Measurements from ENCODE around the gene IL12A.

IL12A gene

DNA sequence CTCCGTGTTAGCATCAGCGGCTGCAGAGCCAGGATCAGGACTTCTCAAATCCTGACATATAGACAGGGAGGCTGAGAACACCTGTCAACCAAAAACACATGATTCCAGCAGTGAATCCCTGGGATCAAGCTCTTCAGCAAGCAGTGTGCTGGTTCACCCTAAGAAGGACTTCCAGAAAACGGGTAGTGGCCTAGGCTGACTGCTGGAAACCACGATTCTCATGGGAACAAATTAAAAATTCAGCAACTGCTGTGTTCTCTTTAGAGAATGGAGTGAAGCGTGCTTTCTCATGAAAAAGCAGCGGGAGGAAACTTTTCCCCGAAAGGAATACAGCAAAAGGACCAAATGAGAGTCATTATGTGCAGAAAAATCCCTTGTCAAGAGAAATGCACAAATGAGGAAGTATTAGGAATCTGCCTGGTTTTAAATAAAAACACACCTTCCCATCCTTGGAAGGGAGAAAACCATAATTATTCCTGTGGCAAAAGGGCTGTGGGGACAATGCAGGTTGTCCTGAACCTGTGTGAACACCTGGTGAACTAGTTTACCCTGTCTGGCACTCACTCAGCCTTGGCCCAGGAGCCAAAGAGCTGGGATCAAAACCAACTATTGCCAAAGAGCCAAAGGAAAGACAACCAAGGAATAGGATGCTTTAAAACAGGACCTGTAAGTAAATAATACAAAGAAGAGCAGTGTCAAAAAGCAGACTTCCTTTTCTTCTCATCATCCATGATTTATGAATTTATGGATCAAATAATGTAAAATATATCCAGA, 13.4 kb downstream of the IL12A start:
- TF ChIP-seq, protein P1, sequence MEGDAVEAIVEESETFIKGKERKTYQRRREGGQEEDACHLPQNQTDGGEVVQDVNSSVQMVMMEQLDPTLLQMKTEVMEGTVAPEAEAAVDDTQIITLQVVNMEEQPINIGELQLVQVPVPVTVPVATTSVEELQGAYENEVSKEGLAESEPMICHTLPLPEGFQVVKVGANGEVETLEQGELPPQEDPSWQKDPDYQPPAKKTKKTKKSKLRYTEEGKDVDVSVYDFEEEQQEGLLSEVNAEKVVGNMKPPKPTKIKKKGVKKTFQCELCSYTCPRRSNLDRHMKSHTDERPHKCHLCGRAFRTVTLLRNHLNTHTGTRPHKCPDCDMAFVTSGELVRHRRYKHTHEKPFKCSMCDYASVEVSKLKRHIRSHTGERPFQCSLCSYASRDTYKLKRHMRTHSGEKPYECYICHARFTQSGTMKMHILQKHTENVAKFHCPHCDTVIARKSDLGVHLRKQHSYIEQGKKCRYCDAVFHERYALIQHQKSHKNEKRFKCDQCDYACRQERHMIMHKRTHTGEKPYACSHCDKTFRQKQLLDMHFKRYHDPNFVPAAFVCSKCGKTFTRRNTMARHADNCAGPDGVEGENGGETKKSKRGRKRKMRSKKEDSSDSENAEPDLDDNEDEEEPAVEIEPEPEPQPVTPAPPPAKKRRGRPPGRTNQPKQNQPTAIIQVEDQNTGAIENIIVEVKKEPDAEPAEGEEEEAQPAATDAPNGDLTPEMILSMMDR (IDR thresholded peaks at IDR 0.05; ENCODE audit: low read depth, low read length, missing control alignments): no peak
- no peak for DNase-seq (ENCODE audit: extremely low read depth, low read depth)
- no peak overlapping the region for H3K4me3 ChIP-seq (replicated peaks; ENCODE audit: low read depth, low read length)

DNA sequence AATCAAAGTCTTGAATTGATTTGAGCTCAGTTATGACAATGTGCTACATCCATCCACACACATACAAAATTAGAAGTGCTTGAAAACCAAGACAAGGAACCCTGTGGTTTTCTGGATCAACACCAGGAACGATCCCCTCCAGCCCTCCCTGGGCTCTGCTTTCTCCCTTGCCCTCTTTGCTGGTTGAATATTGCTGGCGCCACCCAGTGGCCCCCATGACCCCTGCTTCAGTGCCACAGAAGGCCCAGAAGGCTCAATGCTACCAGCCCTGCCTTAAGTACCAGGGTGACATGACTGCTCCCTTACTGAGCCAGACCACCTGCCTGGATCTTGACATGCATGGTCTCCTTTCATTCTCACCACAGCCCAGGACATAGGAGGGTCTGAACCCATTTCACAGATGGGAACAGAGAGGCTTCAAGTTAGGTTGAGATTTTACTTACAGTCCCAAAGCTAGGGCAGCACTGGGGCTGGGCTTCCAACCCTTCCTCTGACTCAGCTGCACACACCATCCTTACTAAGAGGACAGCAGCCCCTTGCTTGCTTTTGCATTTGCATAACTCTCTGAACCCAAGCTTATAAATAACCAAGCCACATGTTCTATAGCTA, 15.0 kb downstream of the IL12A start:
- no peak for DNase-seq (ENCODE audit: extremely low read depth, low read depth)
- no peak overlapping the region for H3K4me3 ChIP-seq (replicated peaks; ENCODE audit: low read depth, low read length)
- TF ChIP-seq, protein P1 (IDR thresholded peaks at IDR 0.05; ENCODE audit: low read depth, low read length, missing control alignments): peak; percentile 58

DNA sequence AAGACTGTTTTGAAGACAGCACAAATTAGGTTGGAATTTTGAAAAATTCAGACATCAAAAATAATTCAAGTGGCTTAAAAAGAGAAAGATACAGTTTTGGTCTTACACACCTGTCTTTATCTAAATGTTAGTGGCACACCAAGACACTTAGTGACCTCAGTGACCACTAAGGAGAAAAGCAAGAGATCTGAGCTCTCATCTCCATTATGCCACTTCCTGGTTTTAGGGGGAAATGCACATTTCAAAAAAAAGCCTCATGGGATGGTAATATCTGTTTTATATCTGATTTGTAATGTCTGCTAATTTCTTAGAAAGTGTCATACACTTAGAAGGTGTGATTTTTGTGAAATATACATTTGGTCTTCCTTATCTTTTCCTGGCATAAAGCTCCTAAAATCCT, 16.4 kb downstream of the IL12A start:
- no peak for DNase-seq (ENCODE audit: extremely low read depth, low read depth)
- H3K4me3 ChIP-seq (replicated peaks; ENCODE audit: low read depth, low read length): no peak overlapping the region
- TF ChIP-seq, protein P1 (IDR thresholded peaks at IDR 0.05; ENCODE audit: low read depth, low read length, missing control alignments): no peak

DNA sequence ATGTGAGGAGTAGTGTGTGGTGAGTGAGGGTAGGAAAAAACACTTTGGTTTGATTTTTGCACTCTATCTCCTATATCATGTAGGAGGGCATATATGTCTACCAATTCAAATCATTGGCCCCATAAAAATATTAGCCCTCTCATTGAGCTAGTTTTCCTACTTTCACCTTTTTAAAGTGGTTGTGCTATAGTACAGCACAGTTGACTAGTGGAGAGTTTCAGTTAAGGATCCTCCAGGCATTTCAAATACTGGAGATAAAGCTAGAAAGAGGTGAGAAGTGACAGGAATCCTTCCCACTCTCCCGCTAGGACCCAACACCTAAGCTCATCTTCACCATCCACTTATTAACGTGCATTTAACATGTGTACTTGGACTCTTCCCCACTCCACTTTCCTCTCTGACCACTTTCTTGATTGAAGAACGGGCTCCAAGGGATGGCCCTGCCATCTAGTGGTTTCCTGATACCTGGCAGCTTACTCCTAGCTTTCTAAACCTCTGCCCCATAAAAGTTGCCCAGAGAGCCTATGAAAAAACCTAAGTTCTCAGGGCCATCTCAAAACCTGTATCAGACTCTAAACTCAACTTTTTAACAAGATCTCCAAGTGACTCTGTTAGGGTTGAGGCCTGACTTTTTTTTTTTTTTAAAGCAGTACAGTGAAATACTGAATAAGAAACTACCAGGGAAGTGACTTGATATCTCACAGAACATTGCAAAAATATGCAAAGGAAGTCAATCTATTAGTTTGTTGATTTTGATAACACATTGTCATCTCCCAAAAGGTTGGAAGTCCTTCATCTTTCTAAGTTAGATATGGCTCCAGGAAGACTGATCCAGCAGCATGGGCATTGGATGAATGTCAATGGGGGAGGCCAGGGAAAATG, 17.9 kb downstream of the IL12A start:
- TF ChIP-seq, protein P1 (IDR thresholded peaks at IDR 0.05; ENCODE audit: low read depth, low read length, missing control alignments): peak; percentile 95
- DNase-seq (ENCODE audit: extremely low read depth, low read depth): peak; percentile 66

DNA sequence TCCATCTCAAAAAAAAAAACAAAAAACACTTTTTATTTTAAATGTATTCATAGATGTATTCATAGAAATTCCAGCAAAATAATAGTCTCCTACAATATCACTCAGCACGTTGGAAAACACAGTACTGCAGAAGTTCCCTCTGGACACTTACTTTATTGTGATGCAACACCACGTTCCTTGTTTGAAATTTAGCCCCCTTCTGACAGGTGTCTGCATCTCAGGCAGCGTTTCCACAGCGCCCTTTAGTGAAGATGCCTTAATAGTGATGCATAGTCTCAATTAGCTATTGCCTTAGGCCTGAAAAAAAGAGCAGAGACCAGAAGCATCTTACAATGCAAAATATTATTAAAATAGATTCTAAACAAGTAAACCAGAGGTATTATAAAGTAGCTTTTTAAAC, 20.3 kb downstream of the IL12A start:
- no peak overlapping the region for H3K4me3 ChIP-seq (replicated peaks; ENCODE audit: low read depth, low read length)
- TF ChIP-seq, protein P1 (IDR thresholded peaks at IDR 0.05; ENCODE audit: low read depth, low read length, missing control alignments): no peak
- no peak for DNase-seq (ENCODE audit: extremely low read depth, low read depth)

More for the DNA sequence above, 17.9 kb downstream of the IL12A start:
- no peak overlapping the region for H3K4me3 ChIP-seq (replicated peaks; ENCODE audit: low read depth, low read length)

DNA sequence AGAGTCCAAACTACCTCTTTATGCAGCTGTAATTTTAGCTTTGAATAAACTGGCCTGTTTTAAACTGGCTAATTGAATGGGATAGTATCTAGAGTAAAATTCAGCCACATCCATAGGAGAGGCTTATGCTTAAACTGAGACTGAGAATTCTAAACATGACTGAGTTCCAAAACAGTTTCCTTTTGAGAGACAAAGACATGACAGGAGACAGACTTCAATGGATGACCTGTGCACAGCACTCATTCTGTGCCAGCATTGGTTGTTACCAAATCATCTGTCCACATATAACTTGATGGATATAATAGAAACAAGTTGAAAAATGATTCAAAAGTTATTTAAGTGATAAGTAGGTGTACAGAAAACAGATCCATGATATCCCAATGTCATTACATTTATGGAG, 20.9 kb downstream of the IL12A start:
- DNase-seq (ENCODE audit: extremely low read depth, low read depth): no peak
- TF ChIP-seq, protein P1 (IDR thresholded peaks at IDR 0.05; ENCODE audit: low read depth, low read length, missing control alignments): no peak
- H3K4me3 ChIP-seq (replicated peaks; ENCODE audit: low read depth, low read length): no peak overlapping the region
